ENCODE results near the gene SMIM21. TPM values are rescaled to one million over a fixed set of nuclear protein-coding genes. Genes with fewer than 3 reads are reported as not detected.

Gene SMIM21
- polyA plus RNA-seq, 1 donor (not counting 4 experiments of a cell fraction or from before 2014, with no cell fraction given) = not detected

DNA sequence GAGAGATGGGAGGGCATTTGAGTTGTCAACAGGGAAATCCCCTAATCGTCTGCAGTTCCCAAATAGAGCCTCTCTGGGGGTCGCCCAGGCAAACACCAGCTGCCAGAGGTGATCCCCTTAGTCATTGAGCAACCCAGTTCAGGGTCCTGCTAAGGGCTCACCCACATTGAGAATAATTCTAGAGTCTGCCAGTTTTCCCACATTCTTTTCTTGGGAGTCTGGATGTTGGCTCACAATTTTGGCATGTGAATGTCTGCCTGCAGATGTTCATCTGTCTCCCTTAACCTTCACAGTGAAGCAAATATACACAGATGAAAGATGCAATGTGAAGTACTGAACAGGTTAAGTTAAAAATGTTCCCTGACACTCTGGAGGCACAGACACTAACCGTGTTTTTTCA lies 11.4 kb upstream of the SMIM21 start:
- H3K9me1 ChIP-seq (ENCODE audit: control insufficient read depth, extremely low read depth, insufficient read depth, low read length) = no peaks in the 10 kb centered on the region
- H2AFZ ChIP-seq (ENCODE audit: control insufficient read depth, low read length) = no peak overlapping the region
- H3K4me2 ChIP-seq (ENCODE audit: control insufficient read depth, extremely low read depth, insufficient read depth, low read depth, low read length) = no peak overlapping the region
- FAIRE-seq (no peak), DNase-seq (ENCODE audit: low read depth, low spot score) (no peak)
- H3K4me3 ChIP-seq (ENCODE audit: control insufficient read depth in 2 of 3, extremely low read depth in 1 of 3, insufficient read depth in 2 of 3, low read depth in 1 of 3, low read length in 3 of 3) = no peak overlapping the region
- no peaks in the 10 kb centered on the region for H3K4me1 ChIP-seq (ENCODE audit: control insufficient read depth, extremely low read depth, insufficient read depth, low read length)
- dilution Hi-C loops (cut with MboI; ENCODE audit: extremely low pct_ligation_motif_present, low sequenced_read_pairs) = no loop called here
- no peaks in the 10 kb centered on the region for H3K79me2 ChIP-seq (ENCODE audit: control insufficient read depth, insufficient read depth, low read length)
- peaks cover 8% of the 10 kb centered on the region for H3K27me3 ChIP-seq (ENCODE audit: control insufficient read depth, extremely low read depth, insufficient read depth, low read length)
- no peaks in the 10 kb centered on the region for H4K20me1 ChIP-seq (ENCODE audit: control insufficient read depth, extremely low read depth, insufficient read depth, low read length)
- H3K9ac ChIP-seq (ENCODE audit: control insufficient read depth, extremely low read depth, insufficient read depth, low read length) = no peak overlapping the region
- H3K27ac ChIP-seq (ENCODE audit: control insufficient read depth, insufficient read depth, low read length) = no peak overlapping the region
- no peaks in the 10 kb centered on the region for H3K9me3 ChIP-seq (ENCODE audit: control insufficient read depth, low read depth, low read length)
- TF ChIP-seq EZH2 (IDR thresholded peaks at IDR 0.05; ENCODE audit: low read length) = no peak
- TF ChIP-seq, protein P1, sequence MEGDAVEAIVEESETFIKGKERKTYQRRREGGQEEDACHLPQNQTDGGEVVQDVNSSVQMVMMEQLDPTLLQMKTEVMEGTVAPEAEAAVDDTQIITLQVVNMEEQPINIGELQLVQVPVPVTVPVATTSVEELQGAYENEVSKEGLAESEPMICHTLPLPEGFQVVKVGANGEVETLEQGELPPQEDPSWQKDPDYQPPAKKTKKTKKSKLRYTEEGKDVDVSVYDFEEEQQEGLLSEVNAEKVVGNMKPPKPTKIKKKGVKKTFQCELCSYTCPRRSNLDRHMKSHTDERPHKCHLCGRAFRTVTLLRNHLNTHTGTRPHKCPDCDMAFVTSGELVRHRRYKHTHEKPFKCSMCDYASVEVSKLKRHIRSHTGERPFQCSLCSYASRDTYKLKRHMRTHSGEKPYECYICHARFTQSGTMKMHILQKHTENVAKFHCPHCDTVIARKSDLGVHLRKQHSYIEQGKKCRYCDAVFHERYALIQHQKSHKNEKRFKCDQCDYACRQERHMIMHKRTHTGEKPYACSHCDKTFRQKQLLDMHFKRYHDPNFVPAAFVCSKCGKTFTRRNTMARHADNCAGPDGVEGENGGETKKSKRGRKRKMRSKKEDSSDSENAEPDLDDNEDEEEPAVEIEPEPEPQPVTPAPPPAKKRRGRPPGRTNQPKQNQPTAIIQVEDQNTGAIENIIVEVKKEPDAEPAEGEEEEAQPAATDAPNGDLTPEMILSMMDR (optimal IDR thresholded peaks at IDR 0.05 in 1 of 3, IDR thresholded peaks at IDR 0.05 in 1 of 3, conservative IDR thresholded peaks at IDR 0.05 in 1 of 3; ENCODE audit: extremely low read depth in 1 of 3, insufficient read depth in 2 of 3, low read length in 3 of 3) = no peak
- H3K36me3 ChIP-seq (ENCODE audit: control insufficient read depth in 2 of 2, extremely low read depth in 1 of 2, insufficient read depth in 2 of 2, low read length in 2 of 2) = no peaks in the 10 kb centered on the region

DNA sequence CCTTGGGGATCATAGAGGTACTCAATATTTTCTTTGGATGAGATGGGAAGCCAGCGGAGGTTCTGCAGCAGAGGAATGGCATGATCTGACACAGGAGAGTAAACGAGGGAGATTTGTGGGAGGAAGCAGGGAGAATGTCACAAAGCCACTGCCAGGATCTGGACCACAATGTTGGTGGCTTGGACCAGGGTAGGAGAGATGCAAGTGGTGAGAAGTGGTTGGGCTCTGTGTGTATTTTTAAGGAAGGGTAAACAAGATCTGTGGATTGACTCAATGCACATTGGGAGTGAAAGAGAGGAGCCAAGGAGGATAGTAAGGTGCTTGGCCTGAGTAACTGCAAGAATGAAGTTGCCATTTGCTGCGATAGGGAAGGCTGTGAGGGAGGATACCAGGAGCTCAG lies 10.5 kb upstream of the SMIM21 start:
- peaks cover 8% of the 10 kb centered on the region for H3K27me3 ChIP-seq (ENCODE audit: control insufficient read depth, extremely low read depth, insufficient read depth, low read length)
- H3K36me3 ChIP-seq (ENCODE audit: control insufficient read depth in 2 of 2, extremely low read depth in 1 of 2, insufficient read depth in 2 of 2, low read length in 2 of 2) = no peaks in the 10 kb centered on the region
- TF ChIP-seq, protein P1 (optimal IDR thresholded peaks at IDR 0.05 in 1 of 3, IDR thresholded peaks at IDR 0.05 in 1 of 3, conservative IDR thresholded peaks at IDR 0.05 in 1 of 3; ENCODE audit: extremely low read depth in 1 of 3, insufficient read depth in 2 of 3, low read length in 3 of 3) = no peak
- TF ChIP-seq EZH2 (IDR thresholded peaks at IDR 0.05; ENCODE audit: low read length) = no peak
- no peaks in the 10 kb centered on the region for H4K20me1 ChIP-seq (ENCODE audit: control insufficient read depth, extremely low read depth, insufficient read depth, low read length)
- no peaks in the 10 kb centered on the region for H3K79me2 ChIP-seq (ENCODE audit: control insufficient read depth, insufficient read depth, low read length)
- DNase-seq (ENCODE audit: low read depth, low spot score) (no peak), FAIRE-seq (no peak)
- H2AFZ ChIP-seq (ENCODE audit: control insufficient read depth, low read length) = no peak overlapping the region
- H3K9ac ChIP-seq (ENCODE audit: control insufficient read depth, extremely low read depth, insufficient read depth, low read length) = no peak overlapping the region
- H3K27ac ChIP-seq (ENCODE audit: control insufficient read depth, insufficient read depth, low read length) = no peak overlapping the region
- H3K9me1 ChIP-seq (ENCODE audit: control insufficient read depth, extremely low read depth, insufficient read depth, low read length) = no peaks in the 10 kb centered on the region
- H3K9me3 ChIP-seq (ENCODE audit: control insufficient read depth, low read depth, low read length) = no peaks in the 10 kb centered on the region
- no peak overlapping the region for H3K4me2 ChIP-seq (ENCODE audit: control insufficient read depth, extremely low read depth, insufficient read depth, low read depth, low read length)
- H3K4me1 ChIP-seq (ENCODE audit: control insufficient read depth, extremely low read depth, insufficient read depth, low read length) = no peaks in the 10 kb centered on the region
- dilution Hi-C loops (cut with MboI; ENCODE audit: extremely low pct_ligation_motif_present, low sequenced_read_pairs) = no loop called here
- H3K4me3 ChIP-seq (ENCODE audit: control insufficient read depth in 2 of 3, extremely low read depth in 1 of 3, insufficient read depth in 2 of 3, low read depth in 1 of 3, low read length in 3 of 3) = no peak overlapping the region
